ENCODE data around the gene TPBGL.

DNA sequence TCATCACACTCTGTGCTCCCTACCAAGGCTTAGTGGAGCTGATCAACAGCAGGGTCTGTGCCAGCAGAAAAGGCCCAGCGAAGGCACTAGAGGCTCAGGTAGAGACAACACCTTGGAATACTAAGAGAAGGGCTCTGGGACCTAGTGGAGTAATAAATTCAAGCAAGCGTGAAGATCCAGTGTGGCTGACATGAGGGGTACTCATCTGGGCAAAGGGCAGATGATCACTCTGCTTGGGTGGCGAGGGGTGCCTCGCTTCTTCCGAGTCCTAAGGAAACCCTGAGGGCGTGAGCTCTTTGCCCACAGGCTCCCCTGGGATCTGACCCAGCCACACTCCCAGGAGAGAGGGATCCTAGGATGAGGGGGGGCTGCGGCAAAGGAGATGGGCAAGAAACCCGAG lies 3.5 kb upstream of the TPBGL start:
- TF ChIP-seq TARDBP (IDR thresholded peaks at IDR 0.05), result no peak
- no peak for TF ChIP-seq FOXK2 (IDR thresholded peaks at IDR 0.05)

Data from HEK293T (cell line).